Prostate gland (tissue), 2 donors: ENCODE results near the gene OR52B6. TPM values are rescaled to one million over a fixed set of nuclear protein-coding genes. Genes with fewer than 3 reads are reported as not detected.

Source experiments
- DNase-seq: peaks from one replicate; pipeline ENCODE4 v3.0.0-alpha.2; 2019; ENCODE audit warnings: low spot score
- H3K27ac ChIP-seq, 2 donors: fragments of 200-600 bp; sonication (generic); 2 replicates each; pipeline ENCODE4 v1.5.1; 2017 to 2019
- H3K27me3 ChIP-seq: fragments of 200-600 bp; sonication (generic); replicated peaks from 2 replicates; pipeline ENCODE4 v1.5.1; 2019; ENCODE audit not compliant: insufficient read depth
- H3K36me3 ChIP-seq, 2 donors: fragments of 200-600 bp; sonication (generic); 1 replicate in 1 of 2; 2 replicates in 1 of 2; pipeline versions ENCODE4 v1.5.1 to v1.8.1; 2017 to 2019
- H3K4me1 ChIP-seq: fragments of 200-600 bp; sonication (generic); replicated peaks from 2 replicates; pipeline ENCODE4 v1.5.1; 2019
- H3K4me3 ChIP-seq, 2 donors: fragments of 200-600 bp; sonication (generic); 2 replicates each; pipeline ENCODE4 v1.5.1; 2017 to 2019
- H3K9me3 ChIP-seq: fragments of 200-600 bp; sonication (generic); 2 replicates; pipeline ENCODE4 v1.5.1; 2017
- CTCF ChIP-seq, 4 experiments: fragments of 200-600 bp in 2 of 4; fragments of 450-650 bp in 2 of 4; sonication (generic) in 2 of 4; IDR thresholded peaks; 1 replicate in 3 of 4; 2 replicates in 1 of 4; pipeline ENCODE4 v1.5.1; 2016 to 2019; ENCODE audit warnings: antibody characterized with exemption in 4 of 4, mild to moderate bottlenecking in 2 of 4, moderate library complexity in 2 of 4
- POLR2A ChIP-seq: fragments of 450-650 bp; IDR thresholded peaks from one replicate; pipeline ENCODE4 v1.6.1; 2016; ENCODE audit warnings: antibody characterized with exemption, mild to moderate bottlenecking
- POLR2AphosphoS5 ChIP-seq: sonication (generic); formaldehyde crosslinking; IDR thresholded peaks from one replicate; pipeline ENCODE4 v1.6.1; 2017; ENCODE audit warnings: antibody characterized with exemption
- WGBS: methylation state at CpG from one replicate; pipeline ENCODE4 v1.1.5; 2018; 5-methylcytosine and 5-hydroxymethylcytosine counted together
- intact Hi-C: fragments of 100-400 bp; cut with DNase I; formaldehyde crosslinking; loops from one replicate; pipeline ENCODE4 v1.14.2; 2022
- total RNA-seq, 2 donors: library from RNA; depleted of rRNA; stranded (reverse); fragments of >200 nt; gene quantifications; one replicate each; pipeline ENCODE4 v1.1.0, GENCODE V29; 2016

The OR52B6 gene
- total RNA-seq = not detected

- no peaks in the 10 kb centered on the region for H3K36me3 ChIP-seq
- H3K27me3 ChIP-seq = no peaks in the 10 kb centered on the region
- intact Hi-C loops = no loop called here
- 85% methylated on average over 8 of the region's 8 CpGs for WGBS
- TF ChIP-seq POLR2AphosphoS5 (no peak), POLR2A (no peak), CTCF (IDR thresholded peaks at IDR 0.05) (no peak)
- no peak for DNase-seq
- no peak within 1 kb of the TSS for H3K27ac ChIP-seq
- H3K4me1 ChIP-seq = no peaks in the 10 kb centered on the region
- H3K4me3 ChIP-seq = no peak within 1 kb of the TSS
- H3K9me3 ChIP-seq = no peaks in the 10 kb centered on the region
These were observed at the start of gene OR52B6 for GRCh38 chr11:5580577-5580976. OR52B6 (plus strand) TSS chr11:5580877; CDS start chr11:5580877, 0 bp downstream.

GRCh38 chr11:5531053-5531831 lies 49.4 kb upstream of the OR52B6 start:
- 68% methylated on average over 2 of the region's 2 CpGs for WGBS
- H3K4me1 ChIP-seq = no peaks in the 10 kb centered on the region
- intact Hi-C loops = no loop called here
- no peaks in the 10 kb centered on the region for H3K27me3 ChIP-seq
- H3K36me3 ChIP-seq = no peaks in the 10 kb centered on the region
- H3K4me3 ChIP-seq = no peak overlapping the region
- DNase-seq = no peak
- H3K27ac ChIP-seq = no peak overlapping the region
- H3K9me3 ChIP-seq = no peaks in the 10 kb centered on the region
- no peak for TF ChIP-seq CTCF (IDR thresholded peaks at IDR 0.05)
- no peak for TF ChIP-seq POLR2AphosphoS5
- no peak for TF ChIP-seq POLR2A

- Histone ChIP-seq H3K36me3 (no peaks in the 10 kb centered on the region), H3K27ac (no peak overlapping the region), H3K27me3 (no peaks in the 10 kb centered on the region), H3K9me3 (no peaks in the 10 kb centered on the region), H3K4me3 (no peak overlapping the region), H3K4me1 (no peaks in the 10 kb centered on the region)
- DNase-seq = no peak
- intact Hi-C loops = no loop called here
- no peak for TF ChIP-seq CTCF (IDR thresholded peaks at IDR 0.05)
- TF ChIP-seq POLR2A = no peak
- no peak for TF ChIP-seq POLR2AphosphoS5
- WGBS = 65% methylated on average over 1 of the region's 1 CpG
These were observed 46.6 kb upstream of the OR52B6 start for GRCh38 chr11:5534046-5534445.

GRCh38 chr11:5536482-5536881 lies 44.2 kb upstream of the OR52B6 start:
- intact Hi-C loops = no loop called here
- no peak for DNase-seq
- no peak overlapping the region for H3K4me3 ChIP-seq
- no peaks in the 10 kb centered on the region for H3K9me3 ChIP-seq
- no peak overlapping the region for H3K27ac ChIP-seq
- no peaks in the 10 kb centered on the region for H3K36me3 ChIP-seq
- no peaks in the 10 kb centered on the region for H3K4me1 ChIP-seq
- TF ChIP-seq CTCF (IDR thresholded peaks at IDR 0.05) (no peak), POLR2A (no peak), POLR2AphosphoS5 (no peak)
- H3K27me3 ChIP-seq = no peaks in the 10 kb centered on the region

- 29% methylated on average over 1 of the region's 1 CpG for WGBS
- no peak overlapping the region for H3K4me3 ChIP-seq
- no peaks in the 10 kb centered on the region for H3K9me3 ChIP-seq
- no peak for TF ChIP-seq POLR2AphosphoS5
- TF ChIP-seq CTCF (IDR thresholded peaks at IDR 0.05) = no peak
- no peak for TF ChIP-seq POLR2A
- no peak overlapping the region for H3K27ac ChIP-seq
- intact Hi-C loops = no loop called here
- H3K36me3 ChIP-seq = no peaks in the 10 kb centered on the region
- DNase-seq = no peak
- no peaks in the 10 kb centered on the region for H3K27me3 ChIP-seq
- no peaks in the 10 kb centered on the region for H3K4me1 ChIP-seq
These were observed 39.2 kb upstream of the OR52B6 start for GRCh38 chr11:5541427-5541826.
